Endothelial cell of umbilical vein (primary cell): ENCODE results near the gene GUCA2B. TPM values are rescaled to one million over a fixed set of nuclear protein-coding genes. Genes with fewer than 3 reads are reported as not detected.

Experiments used
- BruUV-seq: library from RNA; stranded (reverse); fragments of 400-500 nt; replicated peaks from 2 replicates; lab custom pipeline; 2021; lab: Mats Ljungman, UMichigan
- CTCF ChIA-PET: fragments of 300-600, 350-600 bp; sonication (Branson Sonifier 250); formaldehyde crosslinking; loops from one replicate; lab custom pipeline; 2021; ENCODE audit warnings: antibody characterized with exemption, inconsistent platforms; lab: Charles Lee
- POLR2A ChIA-PET: fragments of 300-600, 350-600 bp; sonication (Branson Sonifier 250); formaldehyde crosslinking; loops from one replicate; lab custom pipeline; 2021; ENCODE audit warnings: antibody characterized with exemption, inconsistent platforms; lab: Charles Lee
- DNase-seq: peaks from one replicate; pipeline ENCODE4 v3.0.0-alpha.2; 2011; ENCODE audit warnings: low read depth, low spot score
- FAIRE-seq: peaks from 2 replicates; lab custom pipeline; 2011; peaks lifted over from hg19 to GRCh38; lab: Jason Lieb, UNC
- H2AFZ ChIP-seq: 2 replicates; pipeline ENCODE4 v1.6.0; 2012; ENCODE audit warnings: low read depth, low read length, control low read depth, inconsistent platforms
- H3K27ac ChIP-seq: 2 replicates; pipeline ENCODE4 v1.5.1; 2011; ENCODE audit warnings: low read depth, mild to moderate bottlenecking, control low read depth, low read length, moderate library complexity; ENCODE audit not compliant: insufficient read depth
- H3K27me3 ChIP-seq, 2 experiments: 2 replicates each; pipeline versions ENCODE4 v1.6.0 to v1.6.1; 2011; ENCODE audit warnings: low read length in 2 of 2, mixed read lengths in 1 of 2; ENCODE audit not compliant: control insufficient read depth in 2 of 2, insufficient read depth in 2 of 2
- H3K36me3 ChIP-seq, 2 experiments: 2 replicates in 1 of 2; 3 replicates in 1 of 2; pipeline ENCODE4 v1.5.1; 2011; ENCODE audit warnings: low read length in 2 of 2, mild to moderate bottlenecking in 1 of 2, moderate library complexity in 1 of 2; ENCODE audit not compliant: control insufficient read depth in 2 of 2, insufficient read depth in 2 of 2; ENCODE audit errors: extremely low read depth in 1 of 2
- H3K4me1 ChIP-seq: 3 replicates; pipeline ENCODE4 v1.5.1; 2011; ENCODE audit warnings: mild to moderate bottlenecking, low read length; ENCODE audit not compliant: control insufficient read depth, insufficient read depth; ENCODE audit errors: extremely low read depth
- H3K4me2 ChIP-seq: 2 replicates; pipeline ENCODE4 v1.6.1; 2011; ENCODE audit warnings: low read length, control low read depth, mixed read lengths; ENCODE audit not compliant: insufficient read depth
- H3K4me3 ChIP-seq, 3 experiments: fragments of 200-600 bp in 1 of 3; sonication (generic), shearing (Covaris generic) in 1 of 3; replicated peaks in 1 of 3; 2 replicates each; pipeline ENCODE4 v1.5.1; 2011 to 2016; ENCODE audit warnings: control low read depth in 3 of 3, low read length in 3 of 3, mild to moderate bottlenecking in 2 of 3, inconsistent platforms in 1 of 3, low read depth in 1 of 3, moderate library complexity in 1 of 3; ENCODE audit not compliant: insufficient read depth in 1 of 3
- H3K79me2 ChIP-seq: 2 replicates; pipeline ENCODE4 v1.6.0; 2012; ENCODE audit warnings: low read length, inconsistent platforms; ENCODE audit not compliant: control insufficient read depth, insufficient read depth
- H3K9ac ChIP-seq: replicated peaks from 2 replicates; pipeline ENCODE3; 2011; ENCODE audit warnings: low read length, control low read depth; ENCODE audit not compliant: insufficient read depth; ENCODE audit errors: extremely low read depth
- H3K9me1 ChIP-seq: replicated peaks from 3 replicates; pipeline ENCODE4 v1.6.0; 2011; ENCODE audit warnings: mild to moderate bottlenecking, low read length; ENCODE audit not compliant: control insufficient read depth, insufficient read depth; ENCODE audit errors: extremely low read depth
- H3K9me3 ChIP-seq: replicated peaks from 2 replicates; pipeline ENCODE4 v1.5.1; 2012; ENCODE audit warnings: low read length, inconsistent platforms; ENCODE audit not compliant: control insufficient read depth, insufficient read depth
- H4K20me1 ChIP-seq: replicated peaks from 2 replicates; pipeline ENCODE3; 2011; ENCODE audit warnings: mild to moderate bottlenecking, low read length; ENCODE audit not compliant: control insufficient read depth, insufficient read depth; ENCODE audit errors: extremely low read depth
- EZH2 ChIP-seq: IDR thresholded peaks from 2 replicates; pipeline ENCODE4 v1.6.1; 2012; ENCODE audit warnings: borderline replicate concordance, low read depth, mild to moderate bottlenecking, moderate library complexity, low read length, inconsistent platforms; ENCODE audit not compliant: severe bottlenecking
- FOS ChIP-seq: IDR thresholded peaks from 2 replicates; pipeline ENCODE4 v1.6.1; 2011; ENCODE audit warnings: mild to moderate bottlenecking, low read length, moderate library complexity, borderline replicate concordance; ENCODE audit not compliant: insufficient read depth
- GATA2 ChIP-seq: IDR thresholded peaks from 2 replicates; pipeline ENCODE4 v1.7.0; 2011; ENCODE audit warnings: low read depth, mild to moderate bottlenecking, moderate library complexity, mixed read lengths, low read length; ENCODE audit not compliant: insufficient read length, insufficient read depth
- JUN ChIP-seq: IDR thresholded peaks from 2 replicates; pipeline ENCODE4 v1.6.1; 2011; ENCODE audit warnings: borderline replicate concordance, low read depth; ENCODE audit not compliant: insufficient read length, insufficient read depth
- MYC ChIP-seq: IDR thresholded peaks from one replicate; pipeline ENCODE4 v1.6.1; 2011; ENCODE audit warnings: mild to moderate bottlenecking, low read depth, low read length
- POLR2A ChIP-seq: IDR thresholded peaks from 2 replicates; pipeline ENCODE4 v1.6.1; 2012; ENCODE audit warnings: low read depth, mild to moderate bottlenecking, control low read depth, low read length
- POLR2AphosphoS5 ChIP-seq: IDR thresholded peaks from 2 replicates; pipeline ENCODE4 v1.6.1; 2012; ENCODE audit warnings: low read depth, mild to moderate bottlenecking, control low read depth, low read length, moderate library complexity; ENCODE audit not compliant: insufficient read depth
- dilution Hi-C: fragments of 300-500 bp; cut with MboI; formaldehyde crosslinking; loops from one replicate; pipeline ENCODE4 v1.15.0; 2019; ENCODE audit warnings: low sequenced_read_pairs; ENCODE audit not compliant: extremely low pct_ligation_motif_present
- intact Hi-C: fragments of 100-400 bp; cut with micrococcal nuclease; formaldehyde crosslinking; loops from one replicate; pipeline ENCODE4 v1.10.0; 2022
- polyA plus RNA-seq, 4 experiments: library from polyadenylated mRNA; depleted of rRNA in 3 of 4; stranded (reverse) in 3 of 4; unstranded in 1 of 4; fragments of >200 nt; gene quantifications; 2 replicates each; pipeline versions ENCODE4 v1.2.1 to v1.2.3, GENCODE V29; 2011 to 2012; ENCODE audit warnings: missing spikeins in 1 of 4
- total RNA-seq: library from RNA; stranded (reverse); gene quantifications from 2 replicates; pipeline ENCODE4 v1.2.3, GENCODE V29; 2021
- TF ChIP-seq, protein P1 (sequence below): IDR thresholded peaks from 2 replicates; pipeline ENCODE4 v1.6.1; 2011; ENCODE audit not compliant: insufficient read depth, insufficient read length
- TF ChIP-seq, protein P2 (sequence below), 2 donors: IDR thresholded peaks; 1 replicate in 1 of 2; 2 replicates in 1 of 2; pipeline ENCODE4 v1.5.1; 2011; ENCODE audit warnings: low read length in 2 of 2, mild to moderate bottlenecking in 2 of 2, moderate library complexity in 2 of 2, control low read depth in 1 of 2, inconsistent platforms in 1 of 2, low read depth in 1 of 2; ENCODE audit not compliant: insufficient read depth in 1 of 2; ENCODE audit errors: extremely low read depth in 1 of 2

Gene GUCA2B
- total and polyA plus RNA-seq, 2 donors (not counting 3 experiments of a cell fraction or from before 2014, with no cell fraction given) = not detected

DNA sequence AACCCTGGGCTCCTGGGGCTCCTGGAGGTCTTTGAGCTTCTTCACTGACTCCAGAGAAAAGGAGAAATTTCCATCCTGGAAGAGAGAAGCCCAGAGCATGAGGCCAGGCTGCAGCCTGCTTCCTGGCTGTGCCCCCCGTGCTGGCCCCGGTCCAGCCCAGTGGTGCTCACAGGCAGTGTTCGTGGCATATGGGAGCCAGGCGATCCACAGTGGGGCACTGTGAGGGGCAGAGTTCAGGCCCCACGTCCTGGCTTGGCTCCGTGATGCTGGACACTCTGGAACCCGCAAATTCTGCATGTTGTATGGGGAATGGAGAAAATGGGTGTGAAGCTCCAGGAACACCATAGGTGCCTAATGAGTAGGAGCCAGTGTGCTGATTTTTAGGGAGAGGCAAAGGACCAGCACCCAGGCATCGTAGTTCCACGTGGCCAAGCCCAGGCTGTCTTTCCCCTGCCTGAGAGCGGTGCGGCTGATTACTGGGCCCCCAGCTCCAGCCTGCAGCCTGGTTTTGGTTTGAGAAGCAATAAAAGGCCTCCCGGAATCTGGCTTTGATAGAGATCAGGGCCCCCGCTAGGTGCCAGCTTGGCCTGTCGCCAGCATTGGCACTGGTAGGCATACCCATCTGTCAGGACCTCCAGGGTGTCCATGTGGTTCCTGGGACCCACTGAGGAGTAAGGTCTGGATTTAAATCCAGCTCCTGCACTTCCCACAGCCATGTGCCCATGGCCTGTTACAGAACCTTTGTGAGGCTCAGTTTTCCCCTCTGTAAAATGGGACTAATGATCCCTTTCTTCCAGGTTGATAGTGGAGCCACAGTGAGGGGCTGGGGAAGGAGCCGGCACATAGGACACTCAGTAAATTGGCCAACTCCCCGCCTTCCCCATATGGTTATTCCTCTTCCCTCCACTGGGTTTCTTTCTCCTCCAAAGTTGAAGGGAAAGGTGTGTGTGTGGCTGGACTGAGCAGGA lies 10.6 kb downstream of the GUCA2B start:
- no peak for FAIRE-seq
- CTCF ChIA-PET = interaction anchor here (3.4 kb wide), 1 partner anchor 9 kb away, joined by 31 read pairs; no protein-coding TSS in a partner anchor
- TF ChIP-seq FOS (no peak), EZH2 (no peak), GATA2 (no peak), JUN (no peak), POLR2A (no peak), POLR2AphosphoS5 (no peak), MYC (no peak)
- TF ChIP-seq, protein P1, sequence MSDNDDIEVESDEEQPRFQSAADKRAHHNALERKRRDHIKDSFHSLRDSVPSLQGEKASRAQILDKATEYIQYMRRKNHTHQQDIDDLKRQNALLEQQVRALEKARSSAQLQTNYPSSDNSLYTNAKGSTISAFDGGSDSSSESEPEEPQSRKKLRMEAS = no peak
- TF ChIP-seq, protein P2, sequence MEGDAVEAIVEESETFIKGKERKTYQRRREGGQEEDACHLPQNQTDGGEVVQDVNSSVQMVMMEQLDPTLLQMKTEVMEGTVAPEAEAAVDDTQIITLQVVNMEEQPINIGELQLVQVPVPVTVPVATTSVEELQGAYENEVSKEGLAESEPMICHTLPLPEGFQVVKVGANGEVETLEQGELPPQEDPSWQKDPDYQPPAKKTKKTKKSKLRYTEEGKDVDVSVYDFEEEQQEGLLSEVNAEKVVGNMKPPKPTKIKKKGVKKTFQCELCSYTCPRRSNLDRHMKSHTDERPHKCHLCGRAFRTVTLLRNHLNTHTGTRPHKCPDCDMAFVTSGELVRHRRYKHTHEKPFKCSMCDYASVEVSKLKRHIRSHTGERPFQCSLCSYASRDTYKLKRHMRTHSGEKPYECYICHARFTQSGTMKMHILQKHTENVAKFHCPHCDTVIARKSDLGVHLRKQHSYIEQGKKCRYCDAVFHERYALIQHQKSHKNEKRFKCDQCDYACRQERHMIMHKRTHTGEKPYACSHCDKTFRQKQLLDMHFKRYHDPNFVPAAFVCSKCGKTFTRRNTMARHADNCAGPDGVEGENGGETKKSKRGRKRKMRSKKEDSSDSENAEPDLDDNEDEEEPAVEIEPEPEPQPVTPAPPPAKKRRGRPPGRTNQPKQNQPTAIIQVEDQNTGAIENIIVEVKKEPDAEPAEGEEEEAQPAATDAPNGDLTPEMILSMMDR (IDR thresholded peaks at IDR 0.05; ENCODE audit: extremely low read depth in 1 of 2, insufficient read depth in 1 of 2, low read depth in 1 of 2, low read length in 2 of 2) = no peak
- no peaks in the 10 kb centered on the region for H4K20me1 ChIP-seq
- H3K4me1 ChIP-seq = peaks cover 5% of the 10 kb centered on the region
- H3K79me2 ChIP-seq = no peaks in the 10 kb centered on the region
- POLR2A ChIA-PET = no interaction called here
- H3K4me2 ChIP-seq = no peak overlapping the region
- H3K27me3 ChIP-seq = peaks cover 3 to 16% of the 10 kb centered on the region in 2 experiments
- H3K9me1 ChIP-seq = no peaks in the 10 kb centered on the region
- no peak overlapping the region for H3K9ac ChIP-seq
- H3K36me3 ChIP-seq = no peaks in the 10 kb centered on the region
- intact Hi-C loops (no loop called here), dilution Hi-C loops (no loop called here)
- H3K27ac ChIP-seq = no peak overlapping the region
- no peak overlapping the region for H2AFZ ChIP-seq
- no peak for DNase-seq
- no TSS peak for BruUV-seq
- no peaks in the 10 kb centered on the region for H3K9me3 ChIP-seq
- no peak overlapping the region for H3K4me3 ChIP-seq
